DOHH2 (cell line): ENCODE measurements around the gene EXD3.
A peak's percentile ranks its signal among the peaks of the same experiment; 100 is the strongest.

ENCODE experiments used
- H3F3A ChIP-seq: fragments of 200-600 bp; sonication (generic), shearing (Covaris generic); 2 replicates; pipeline ENCODE4 v1.6.0; 2016; ENCODE audit warnings: antibody characterized with exemption, mild to moderate bottlenecking; ENCODE audit not compliant: control insufficient read depth, insufficient read depth
- H3K27ac ChIP-seq: fragments of 200-600 bp; sonication (generic); 2 replicates; pipeline ENCODE4 v1.5.1; 2014; ENCODE audit warnings: low read depth, mild to moderate bottlenecking, low read length, moderate library complexity
- H3K27me3 ChIP-seq: fragments of 200-600 bp; sonication (generic); 2 replicates; pipeline ENCODE4 v1.6.1; 2014; ENCODE audit warnings: mild to moderate bottlenecking, low read length, mixed read lengths; ENCODE audit not compliant: control insufficient read depth
- H3K36me3 ChIP-seq: fragments of 200-600 bp; sonication (generic); 2 replicates; pipeline ENCODE4 v1.6.1; 2014; ENCODE audit warnings: mild to moderate bottlenecking, low read length, moderate library complexity, mixed read lengths; ENCODE audit not compliant: control insufficient read depth
- H3K4me1 ChIP-seq: fragments of 200-600 bp; sonication (generic); 2 replicates; pipeline ENCODE4 v1.6.1; 2014; ENCODE audit warnings: mild to moderate bottlenecking, low read length, mixed read lengths; ENCODE audit not compliant: control insufficient read depth
- H3K4me2 ChIP-seq: fragments of 200-600 bp; sonication (generic); 2 replicates; pipeline ENCODE4 v1.6.0; 2014; ENCODE audit warnings: mild to moderate bottlenecking, low read length, moderate library complexity
- H3K4me3 ChIP-seq: fragments of 200-600 bp; sonication (generic); 2 replicates; pipeline ENCODE4 v1.5.1; 2014; ENCODE audit warnings: mild to moderate bottlenecking, low read length, mixed read lengths
- H3K79me2 ChIP-seq: fragments of 200-600 bp; sonication (generic); 2 replicates; pipeline ENCODE4 v1.6.1; 2014; ENCODE audit warnings: mild to moderate bottlenecking, low read length, mixed read lengths; ENCODE audit not compliant: control insufficient read depth
- H3K9me2 ChIP-seq: fragments of 200-600 bp; sonication (generic); replicated peaks from 2 replicates; pipeline ENCODE4 v1.6.1; 2014; ENCODE audit warnings: mild to moderate bottlenecking, low read length, mixed read lengths; ENCODE audit not compliant: control insufficient read depth
- H3K9me3 ChIP-seq: fragments of 200-600 bp; sonication (generic); 2 replicates; pipeline ENCODE4 v1.6.1; 2014; ENCODE audit warnings: antibody characterized with exemption, low read length, mixed read lengths; ENCODE audit not compliant: control insufficient read depth, insufficient read depth
- H4K20me1 ChIP-seq: fragments of 200-600 bp; sonication (generic); 2 replicates; pipeline ENCODE4 v1.6.0; 2014; ENCODE audit warnings: low read depth, mild to moderate bottlenecking, antibody characterized with exemption, low read length, moderate library complexity; ENCODE audit not compliant: control insufficient read depth, insufficient read depth
- EZH2phosphoT487 ChIP-seq: fragments of 200-600 bp; sonication (generic); IDR thresholded peaks from 2 replicates; pipeline ENCODE4 v1.6.1; 2017; ENCODE audit warnings: borderline replicate concordance, mild to moderate bottlenecking, antibody characterized with exemption, low read length, moderate library complexity, mixed read lengths
- TF ChIP-seq, protein P1 (sequence below): fragments of 200-600 bp; sonication (generic); IDR thresholded peaks from one replicate; pipeline ENCODE4 v1.5.1; 2014; ENCODE audit warnings: antibody characterized with exemption, mild to moderate bottlenecking, low read depth, low read length; ENCODE audit not compliant: poor library complexity, severe bottlenecking

Gene EXD3

DNA sequence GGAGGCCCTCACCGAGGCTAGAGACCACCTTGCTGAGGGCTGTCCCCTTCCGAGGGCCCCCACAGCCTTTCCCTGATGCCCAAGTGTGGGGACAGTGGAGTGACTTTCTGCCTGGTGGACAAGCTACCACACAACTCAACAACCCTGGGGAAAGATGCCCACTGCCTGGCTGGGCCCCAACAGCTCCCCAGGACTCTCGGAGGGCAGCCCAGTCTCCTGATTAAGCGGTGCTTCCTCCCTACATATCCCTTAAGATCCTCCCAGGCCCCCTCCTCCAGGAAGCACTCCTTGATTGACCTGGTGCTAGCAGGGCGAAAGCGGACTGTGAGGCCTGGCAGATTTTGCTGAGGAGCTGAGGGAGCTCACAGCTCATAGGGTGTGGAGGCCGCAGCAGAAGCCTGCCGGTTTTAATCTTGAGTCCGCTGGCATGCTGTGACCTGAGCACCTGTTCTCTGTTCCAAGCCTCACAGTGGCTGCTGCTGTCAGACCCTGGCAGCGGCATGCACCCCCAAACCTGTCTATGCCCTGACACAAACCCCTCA lies 34.0 kb upstream of the EXD3 start:
- peaks cover 20% of the 10 kb centered on the region for H3K79me2 ChIP-seq
- H3K4me2 ChIP-seq, result peak overlapping the region; percentile 86
- peaks cover 62% of the 10 kb centered on the region for H3K36me3 ChIP-seq
- H3K27me3 ChIP-seq, result no peaks in the 10 kb centered on the region
- no peak overlapping the region for H3K27ac ChIP-seq
- H3F3A ChIP-seq, result no peaks in the 10 kb centered on the region
- H4K20me1 ChIP-seq, result no peaks in the 10 kb centered on the region; the same call in 1 of the 2 replicates
- no peak for TF ChIP-seq EZH2phosphoT487
- TF ChIP-seq, protein P1, sequence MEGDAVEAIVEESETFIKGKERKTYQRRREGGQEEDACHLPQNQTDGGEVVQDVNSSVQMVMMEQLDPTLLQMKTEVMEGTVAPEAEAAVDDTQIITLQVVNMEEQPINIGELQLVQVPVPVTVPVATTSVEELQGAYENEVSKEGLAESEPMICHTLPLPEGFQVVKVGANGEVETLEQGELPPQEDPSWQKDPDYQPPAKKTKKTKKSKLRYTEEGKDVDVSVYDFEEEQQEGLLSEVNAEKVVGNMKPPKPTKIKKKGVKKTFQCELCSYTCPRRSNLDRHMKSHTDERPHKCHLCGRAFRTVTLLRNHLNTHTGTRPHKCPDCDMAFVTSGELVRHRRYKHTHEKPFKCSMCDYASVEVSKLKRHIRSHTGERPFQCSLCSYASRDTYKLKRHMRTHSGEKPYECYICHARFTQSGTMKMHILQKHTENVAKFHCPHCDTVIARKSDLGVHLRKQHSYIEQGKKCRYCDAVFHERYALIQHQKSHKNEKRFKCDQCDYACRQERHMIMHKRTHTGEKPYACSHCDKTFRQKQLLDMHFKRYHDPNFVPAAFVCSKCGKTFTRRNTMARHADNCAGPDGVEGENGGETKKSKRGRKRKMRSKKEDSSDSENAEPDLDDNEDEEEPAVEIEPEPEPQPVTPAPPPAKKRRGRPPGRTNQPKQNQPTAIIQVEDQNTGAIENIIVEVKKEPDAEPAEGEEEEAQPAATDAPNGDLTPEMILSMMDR, result no peak
- H3K4me1 ChIP-seq, result peaks cover 86% of the 10 kb centered on the region
- H3K9me3 ChIP-seq, result no peaks in the 10 kb centered on the region
- peak overlapping the region; percentile 3; the same call in 1 of the 2 replicates for H3K4me3 ChIP-seq
- no peaks in the 10 kb centered on the region for H3K9me2 ChIP-seq

DNA sequence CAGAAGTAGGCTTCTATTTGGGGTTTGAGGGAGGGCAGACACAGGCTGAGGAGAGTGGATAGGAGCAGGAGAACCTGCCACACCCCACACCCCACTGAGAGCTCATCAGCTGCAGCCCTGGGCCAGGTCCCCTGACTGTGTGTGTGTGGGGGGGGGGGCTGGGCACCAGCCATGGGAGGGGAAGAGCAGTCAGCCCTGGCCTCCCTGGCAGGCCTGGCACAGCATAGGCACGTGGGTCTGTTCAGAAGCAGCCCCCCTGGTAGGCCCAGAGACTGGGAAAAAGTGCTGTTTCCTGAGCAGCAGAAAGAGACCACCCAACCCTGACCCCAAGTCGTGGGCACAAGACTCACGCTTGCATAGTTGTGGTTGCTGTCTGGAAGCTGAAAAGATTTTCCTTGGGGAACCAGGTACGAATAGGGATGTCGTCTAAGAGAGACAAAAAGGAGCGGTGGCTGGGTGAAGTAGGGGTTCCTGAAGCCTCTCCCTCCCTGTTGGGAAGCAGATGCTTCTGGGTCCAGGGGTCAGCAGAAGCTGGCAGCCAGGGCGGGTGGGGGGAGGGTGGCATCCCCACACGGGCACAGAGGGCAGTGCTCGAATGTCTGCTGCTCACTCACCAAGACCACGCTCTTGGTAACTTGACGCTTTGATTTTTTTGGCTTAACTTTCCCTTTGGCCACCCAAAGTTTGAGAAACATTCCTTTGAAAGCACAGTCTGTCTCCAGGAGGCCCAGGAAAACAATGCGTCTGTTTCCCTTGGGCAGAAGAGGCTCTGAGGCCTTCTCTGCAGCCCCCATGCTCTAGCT lies 33.3 kb upstream of the EXD3 start:
- Histone ChIP-seq H4K20me1 (no peaks in the 10 kb centered on the region; the same call in 1 of the 2 replicates), H3K27me3 (no peaks in the 10 kb centered on the region), H3K27ac (no peak overlapping the region), H3K9me2 (no peaks in the 10 kb centered on the region), H3K79me2 (peaks cover 20% of the 10 kb centered on the region), H3K36me3 (peaks cover 62% of the 10 kb centered on the region), H3F3A (no peaks in the 10 kb centered on the region), H3K4me1 (peaks cover 85% of the 10 kb centered on the region), H3K4me2 (peak overlapping the region; percentile 89; the same call in 1 of the 2 replicates), H3K9me3 (no peaks in the 10 kb centered on the region), H3K4me3 (peak overlapping the region; percentile 3; the same call in 1 of the 2 replicates)
- TF ChIP-seq, protein P1, result no peak
- no peak for TF ChIP-seq EZH2phosphoT487

DNA sequence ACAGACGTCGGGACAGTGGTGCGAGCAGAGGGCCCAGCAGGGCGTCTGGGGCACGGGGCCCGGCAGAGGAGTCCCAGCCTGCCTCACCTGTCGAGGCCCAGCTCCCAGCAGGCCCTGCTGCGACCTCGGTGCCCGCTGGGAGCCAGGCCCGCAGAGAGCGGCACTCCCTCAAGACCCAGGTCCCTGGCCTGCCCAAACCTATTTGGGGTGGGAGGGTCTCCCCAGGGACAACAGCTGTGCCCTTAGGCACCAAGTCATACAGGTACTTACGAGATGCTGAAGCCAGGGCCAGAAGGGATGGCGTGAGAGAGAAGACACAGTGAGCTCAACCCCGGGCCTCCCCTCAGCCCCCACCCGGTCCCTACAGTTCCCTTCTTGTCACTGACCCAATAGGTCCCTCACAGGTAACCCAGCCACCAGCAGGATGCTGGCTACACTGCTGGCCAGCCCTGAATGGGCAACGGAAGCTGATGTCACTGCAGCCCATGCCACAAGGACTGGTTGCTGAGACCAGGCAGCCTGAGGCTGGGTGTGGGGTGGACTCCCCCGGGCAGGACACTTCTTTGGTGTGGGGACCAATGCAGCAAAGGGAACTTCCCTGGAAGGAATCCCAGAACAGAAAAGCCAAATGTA lies 32.5 kb upstream of the EXD3 start:
- Histone ChIP-seq H3K9me3 (no peaks in the 10 kb centered on the region), H3K27ac (no peak overlapping the region)

More for the DNA sequence above, 32.5 kb upstream of the EXD3 start:
- H3K36me3 ChIP-seq, result peaks cover 62% of the 10 kb centered on the region
- H3K4me3 ChIP-seq, result no peak overlapping the region
- no peak for TF ChIP-seq EZH2phosphoT487
- TF ChIP-seq, protein P1, result no peak
- H3K4me2 ChIP-seq, result peak overlapping the region; percentile 89
- no peaks in the 10 kb centered on the region for H3K27me3 ChIP-seq
- no peaks in the 10 kb centered on the region for H3K9me2 ChIP-seq
- H4K20me1 ChIP-seq, result no peaks in the 10 kb centered on the region; the same call in 1 of the 2 replicates
- H3F3A ChIP-seq, result no peaks in the 10 kb centered on the region
- peaks cover 20% of the 10 kb centered on the region for H3K79me2 ChIP-seq
- H3K4me1 ChIP-seq, result peaks cover 83% of the 10 kb centered on the region
